Prostate gland (tissue), 2 donors: Measurements from ENCODE around the gene IYD.

ENCODE experiments used
- POLR2A ChIP-seq: fragments of 450-650 bp; IDR thresholded peaks from one replicate; pipeline ENCODE4 v1.6.1; 2016; ENCODE audit warnings: antibody characterized with exemption, mild to moderate bottlenecking
- POLR2AphosphoS5 ChIP-seq: sonication (generic); formaldehyde crosslinking; IDR thresholded peaks from one replicate; pipeline ENCODE4 v1.6.1; 2017; ENCODE audit warnings: antibody characterized with exemption
- TF ChIP-seq, protein P1 (sequence below), 4 experiments: fragments of 200-600 bp in 2 of 4; fragments of 450-650 bp in 2 of 4; sonication (generic) in 2 of 4; IDR thresholded peaks; 1 replicate in 3 of 4; 2 replicates in 1 of 4; pipeline ENCODE4 v1.5.1; 2016 to 2019; ENCODE audit warnings: antibody characterized with exemption in 4 of 4, mild to moderate bottlenecking in 2 of 4, moderate library complexity in 2 of 4

DNA sequence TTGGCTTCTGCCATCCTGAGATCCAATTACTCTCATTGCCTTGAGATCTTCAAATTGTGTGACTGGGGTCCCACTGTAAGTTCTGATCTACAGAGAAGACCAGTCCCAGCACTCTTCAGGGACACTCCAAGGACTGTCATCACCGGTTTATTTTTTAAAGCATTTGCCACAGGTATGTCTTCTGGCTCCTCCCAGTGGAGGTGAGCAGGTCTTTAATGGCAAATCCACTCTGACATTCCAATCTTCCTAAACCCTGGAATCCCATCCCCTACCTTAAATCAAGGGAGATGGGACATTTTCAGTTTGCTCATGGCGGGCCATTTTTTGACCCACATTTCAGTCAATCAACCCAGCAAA is 35.2 kb upstream of the IYD start:
- TF ChIP-seq, protein P1, sequence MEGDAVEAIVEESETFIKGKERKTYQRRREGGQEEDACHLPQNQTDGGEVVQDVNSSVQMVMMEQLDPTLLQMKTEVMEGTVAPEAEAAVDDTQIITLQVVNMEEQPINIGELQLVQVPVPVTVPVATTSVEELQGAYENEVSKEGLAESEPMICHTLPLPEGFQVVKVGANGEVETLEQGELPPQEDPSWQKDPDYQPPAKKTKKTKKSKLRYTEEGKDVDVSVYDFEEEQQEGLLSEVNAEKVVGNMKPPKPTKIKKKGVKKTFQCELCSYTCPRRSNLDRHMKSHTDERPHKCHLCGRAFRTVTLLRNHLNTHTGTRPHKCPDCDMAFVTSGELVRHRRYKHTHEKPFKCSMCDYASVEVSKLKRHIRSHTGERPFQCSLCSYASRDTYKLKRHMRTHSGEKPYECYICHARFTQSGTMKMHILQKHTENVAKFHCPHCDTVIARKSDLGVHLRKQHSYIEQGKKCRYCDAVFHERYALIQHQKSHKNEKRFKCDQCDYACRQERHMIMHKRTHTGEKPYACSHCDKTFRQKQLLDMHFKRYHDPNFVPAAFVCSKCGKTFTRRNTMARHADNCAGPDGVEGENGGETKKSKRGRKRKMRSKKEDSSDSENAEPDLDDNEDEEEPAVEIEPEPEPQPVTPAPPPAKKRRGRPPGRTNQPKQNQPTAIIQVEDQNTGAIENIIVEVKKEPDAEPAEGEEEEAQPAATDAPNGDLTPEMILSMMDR (IDR thresholded peaks at IDR 0.05) = no peak
- TF ChIP-seq POLR2A = no peak
- no peak for TF ChIP-seq POLR2AphosphoS5
